MM.1S (cell line): Measurements from ENCODE around the gene ART3.

ENCODE experiments used
- DNase-seq: peaks from one replicate; pipeline ENCODE4 v3.0.0-alpha.2; 2015
- H2AFZ ChIP-seq: fragments of 300-600 bp; sonication (generic); 2 replicates; pipeline ENCODE4 v1.6.0; 2016; ENCODE audit warnings: antibody characterized with exemption, low read length
- H3F3A ChIP-seq: fragments of 300-600 bp; sonication (generic); 2 replicates; pipeline ENCODE4 v1.6.1; 2016; ENCODE audit warnings: mild to moderate bottlenecking, antibody characterized with exemption, low read length, moderate library complexity, mixed read lengths; ENCODE audit not compliant: insufficient read depth
- H3K27ac ChIP-seq: fragments of 300-600 bp; sonication (generic); 2 replicates; pipeline ENCODE4 v1.5.1; 2016; ENCODE audit warnings: mild to moderate bottlenecking, low read length
- H3K27me3 ChIP-seq: fragments of 300-600 bp; sonication (generic); replicated peaks from 2 replicates; pipeline ENCODE4 v1.6.0; 2016; ENCODE audit warnings: low read length; ENCODE audit not compliant: insufficient read depth
- H3K36me3 ChIP-seq: fragments of 300-600 bp; sonication (generic); replicated peaks from 2 replicates; pipeline ENCODE4 v1.6.1; 2016; ENCODE audit warnings: mild to moderate bottlenecking, low read length, mixed read lengths; ENCODE audit not compliant: insufficient read depth
- H3K4me1 ChIP-seq: fragments of 300-600 bp; sonication (generic); 2 replicates; pipeline ENCODE4 v1.6.1; 2016; ENCODE audit warnings: low read length, mixed read lengths
- H3K4me2 ChIP-seq: fragments of 300-600 bp; sonication (generic); 2 replicates; pipeline ENCODE4 v1.6.0; 2016; ENCODE audit warnings: low read depth, low read length
- H3K4me3 ChIP-seq: fragments of 300-600 bp; sonication (generic); 2 replicates; pipeline ENCODE4 v1.5.1; 2016; ENCODE audit warnings: low read length, mixed read lengths
- H3K79me2 ChIP-seq: fragments of 300-600 bp; sonication (generic); 2 replicates; pipeline ENCODE4 v1.6.1; 2016; ENCODE audit warnings: mixed run types, low read length, mixed read lengths
- H3K9ac ChIP-seq: fragments of 300-600 bp; sonication (generic); 2 replicates; pipeline ENCODE4 v1.6.1; 2016; ENCODE audit warnings: low read length, mixed read lengths
- H3K9me2 ChIP-seq: fragments of 300-600 bp; sonication (generic); replicated peaks from 2 replicates; pipeline ENCODE4 v1.6.1; 2016; ENCODE audit warnings: mild to moderate bottlenecking, low read length, mixed read lengths; ENCODE audit not compliant: insufficient read depth
- H3K9me3 ChIP-seq: fragments of 300-600 bp; sonication (generic); replicated peaks from 2 replicates; pipeline ENCODE4 v1.6.1; 2016; ENCODE audit warnings: mild to moderate bottlenecking, low read length, mixed read lengths; ENCODE audit not compliant: insufficient read depth
- H4K20me1 ChIP-seq: fragments of 300-600 bp; sonication (generic); 2 replicates; pipeline ENCODE4 v1.6.1; 2016; ENCODE audit warnings: mild to moderate bottlenecking, low read length, moderate library complexity, mixed read lengths; ENCODE audit not compliant: insufficient read depth
- CTCF ChIP-seq: fragments of 300-600 bp; sonication (generic); IDR thresholded peaks from 2 replicates; pipeline ENCODE4 v1.5.1; 2016; ENCODE audit warnings: antibody characterized with exemption, low read length, mixed read lengths
- EZH2 ChIP-seq: fragments of 300-600 bp; sonication (generic); optimal IDR thresholded peaks from 2 replicates; pipeline ENCODE3; 2017; ENCODE audit warnings: low read depth, mild to moderate bottlenecking, antibody characterized with exemption, low read length, mixed read lengths
- EZH2phosphoT487 ChIP-seq: fragments of 300-600 bp; sonication (generic); IDR thresholded peaks from 2 replicates; pipeline ENCODE4 v1.6.1; 2018; ENCODE audit warnings: antibody characterized with exemption, low read length

The ART3 gene

GRCh38 chr4:76117536-76117935 lies 43.0 kb downstream of the ART3 start:
- no peak overlapping the region for H3K27ac ChIP-seq
- H3K79me2 ChIP-seq, result no peaks in the 10 kb centered on the region
- H3K9ac ChIP-seq, result no peak overlapping the region
- no peaks in the 10 kb centered on the region for H3K27me3 ChIP-seq
- no peaks in the 10 kb centered on the region for H3F3A ChIP-seq
- no peak overlapping the region for H3K4me3 ChIP-seq
- no peak for DNase-seq
- no peaks in the 10 kb centered on the region for H3K4me1 ChIP-seq
- TF ChIP-seq EZH2 (no peak), EZH2phosphoT487 (no peak), CTCF (no peak)
- peaks cover 16% of the 10 kb centered on the region; the same call in 1 of the 2 replicates for H3K36me3 ChIP-seq
- no peaks in the 10 kb centered on the region for H4K20me1 ChIP-seq
- no peaks in the 10 kb centered on the region for H3K9me2 ChIP-seq
- H3K4me2 ChIP-seq, result no peak overlapping the region
- H3K9me3 ChIP-seq, result no peaks in the 10 kb centered on the region
- H2AFZ ChIP-seq, result no peak overlapping the region

GRCh38 chr4:76120199-76120598 lies 45.7 kb downstream of the ART3 start:
- Histone ChIP-seq H3K9ac (no peak overlapping the region), H3K27ac (no peak overlapping the region), H3K9me3 (no peaks in the 10 kb centered on the region), H3F3A (no peaks in the 10 kb centered on the region), H3K4me1 (no peaks in the 10 kb centered on the region), H4K20me1 (no peaks in the 10 kb centered on the region), H3K4me2 (no peak overlapping the region), H3K9me2 (no peaks in the 10 kb centered on the region), H3K4me3 (no peak overlapping the region), H3K27me3 (no peaks in the 10 kb centered on the region), H2AFZ (no peak overlapping the region), H3K36me3 (peaks cover 13% of the 10 kb centered on the region), H3K79me2 (no peaks in the 10 kb centered on the region)
- TF ChIP-seq CTCF (no peak), EZH2phosphoT487 (no peak), EZH2 (no peak)
- DNase-seq, result no peak

GRCh38 chr4:76125816-76126215 lies 51.3 kb downstream of the ART3 start:
- no peak for DNase-seq
- Histone ChIP-seq H3K4me3 (no peak overlapping the region), H3K4me1 (no peaks in the 10 kb centered on the region), H3F3A (no peaks in the 10 kb centered on the region), H3K36me3 (no peaks in the 10 kb centered on the region; the same call in 1 of the 2 replicates), H3K9ac (no peak overlapping the region), H3K4me2 (no peak overlapping the region), H3K79me2 (no peaks in the 10 kb centered on the region), H3K9me3 (no peaks in the 10 kb centered on the region), H3K9me2 (no peaks in the 10 kb centered on the region), H4K20me1 (no peaks in the 10 kb centered on the region), H3K27ac (no peak overlapping the region), H2AFZ (no peak overlapping the region), H3K27me3 (no peaks in the 10 kb centered on the region)
- no peak for TF ChIP-seq EZH2phosphoT487
- no peak for TF ChIP-seq EZH2
- no peak for TF ChIP-seq CTCF
